ENCODE measurements around the gene GPATCH8.
"Not testable (repeated sequence)": the region's sequence is repeated elsewhere in the genome, so short reads cannot be mapped to it uniquely, and the experiment has no call there.

GPATCH8 gene

GRCh38 chr17:44397479-44398440, 105.4 kb downstream of the GPATCH8 start:
- DNase-seq (ENCODE audit: low read depth in 2 of 2) = no peak

- DNase-seq (ENCODE audit: low read depth in 2 of 2) = no peak
Observed at GRCh38 chr17:44396946-44397345, 106.3 kb downstream of the GPATCH8 start.

- no peak for DNase-seq (ENCODE audit: low read depth in 2 of 2)
Observed at GRCh38 chr17:44394833-44395232, 108.4 kb downstream of the GPATCH8 start.

- DNase-seq (ENCODE audit: low read depth in 2 of 2) = not testable (repeated sequence)
Observed at GRCh38 chr17:44394112-44394511, 109.1 kb downstream of the GPATCH8 start.

- DNase-seq (ENCODE audit: low read depth in 2 of 2) = no peak
Observed at GRCh38 chr17:44390250-44390870, 112.8 kb downstream of the GPATCH8 start.

GRCh38 chr17:44389723-44390202, 113.4 kb downstream of the GPATCH8 start:
- no peak for DNase-seq (ENCODE audit: low read depth in 2 of 2)

- no peak for DNase-seq (ENCODE audit: low read depth in 2 of 2)
Observed at GRCh38 chr17:44389281-44389680, 113.9 kb downstream of the GPATCH8 start, which contains the start of gene ITGA2B. Gene ITGA2B, minus strand, starts transcription at chr17:44389649. Its CDS starts 176 bp downstream, at chr17:44389473.

- DNase-seq (ENCODE audit: low read depth in 2 of 2) = no peak
Observed at GRCh38 chr17:44387804-44388203, 115.4 kb downstream of the GPATCH8 start.

GRCh38 chr17:44386182-44386525, 117.1 kb downstream of the GPATCH8 start:
- no peak for DNase-seq (ENCODE audit: low read depth in 2 of 2)

- DNase-seq (ENCODE audit: low read depth in 2 of 2) = peak; percentile 83 to 90
Observed at GRCh38 chr17:44385287-44386181, 117.7 kb downstream of the GPATCH8 start.

- no peak for DNase-seq (ENCODE audit: low read depth in 2 of 2)
Observed at GRCh38 chr17:44384823-44385286, 118.4 kb downstream of the GPATCH8 start.

- DNase-seq (ENCODE audit: low read depth in 2 of 2) = no peak
Observed at GRCh38 chr17:44384281-44384822, 118.9 kb downstream of the GPATCH8 start.

GRCh38 chr17:44383861-44384260, 119.3 kb downstream of the GPATCH8 start:
- no peak for DNase-seq (ENCODE audit: low read depth in 2 of 2)

- no peak for DNase-seq (ENCODE audit: low read depth in 2 of 2)
Observed at GRCh38 chr17:44383363-44383762, 119.8 kb downstream of the GPATCH8 start.

- no peak for DNase-seq (ENCODE audit: low read depth in 2 of 2)
Observed at GRCh38 chr17:44382917-44383316, 120.3 kb downstream of the GPATCH8 start.

- no peak for DNase-seq (ENCODE audit: low read depth in 2 of 2)
Observed at GRCh38 chr17:44381810-44382305, 121.3 kb downstream of the GPATCH8 start.

GRCh38 chr17:44380767-44381166, 122.4 kb downstream of the GPATCH8 start:
- DNase-seq (ENCODE audit: low read depth in 2 of 2) = no peak

- DNase-seq (ENCODE audit: low read depth in 2 of 2) = no peak
Observed at GRCh38 chr17:44379887-44380286, 123.3 kb downstream of the GPATCH8 start.

GRCh38 chr17:44378171-44378705, 125.0 kb downstream of the GPATCH8 start:
- no peak for DNase-seq (ENCODE audit: low read depth in 2 of 2)

- DNase-seq (ENCODE audit: low read depth in 2 of 2) = no peak
Observed at GRCh38 chr17:44376779-44377178, 126.4 kb downstream of the GPATCH8 start.

- DNase-seq (ENCODE audit: low read depth in 2 of 2) = no peak
Observed at GRCh38 chr17:44376124-44376523, 127.1 kb downstream of the GPATCH8 start.
